Endothelial cell of umbilical vein (primary cell): ENCODE measurements around the gene CNRIP1. TPM values are rescaled to one million over a fixed set of nuclear protein-coding genes. Genes with fewer than 3 reads are reported as not detected.

Experiments
- BruUV-seq: library from RNA; stranded (reverse); fragments of 400-500 nt; replicated peaks from 2 replicates; lab custom pipeline; 2021; lab: Mats Ljungman, UMichigan
- CTCF ChIA-PET: fragments of 300-600, 350-600 bp; sonication (Branson Sonifier 250); formaldehyde crosslinking; loops from one replicate; lab custom pipeline; 2021; ENCODE audit warnings: antibody characterized with exemption, inconsistent platforms; lab: Charles Lee
- POLR2A ChIA-PET: fragments of 300-600, 350-600 bp; sonication (Branson Sonifier 250); formaldehyde crosslinking; loops from one replicate; lab custom pipeline; 2021; ENCODE audit warnings: antibody characterized with exemption, inconsistent platforms; lab: Charles Lee
- DNase-seq: peaks from one replicate; pipeline ENCODE4 v3.0.0-alpha.2; 2011; ENCODE audit warnings: low read depth, low spot score
- FAIRE-seq: peaks from 2 replicates; lab custom pipeline; 2011; peaks lifted over from hg19 to GRCh38; lab: Jason Lieb, UNC
- H2AFZ ChIP-seq: 2 replicates; pipeline ENCODE4 v1.6.0; 2012; ENCODE audit warnings: low read depth, low read length, control low read depth, inconsistent platforms
- H3K27ac ChIP-seq: 2 replicates; pipeline ENCODE4 v1.5.1; 2011; ENCODE audit warnings: low read depth, mild to moderate bottlenecking, control low read depth, low read length, moderate library complexity; ENCODE audit not compliant: insufficient read depth
- H3K27me3 ChIP-seq, 2 experiments: 2 replicates each; pipeline versions ENCODE4 v1.6.0 to v1.6.1; 2011; ENCODE audit warnings: low read length in 2 of 2, mixed read lengths in 1 of 2; ENCODE audit not compliant: control insufficient read depth in 2 of 2, insufficient read depth in 2 of 2
- H3K36me3 ChIP-seq, 2 experiments: 2 replicates in 1 of 2; 3 replicates in 1 of 2; pipeline ENCODE4 v1.5.1; 2011; ENCODE audit warnings: low read length in 2 of 2, mild to moderate bottlenecking in 1 of 2, moderate library complexity in 1 of 2; ENCODE audit not compliant: control insufficient read depth in 2 of 2, insufficient read depth in 2 of 2; ENCODE audit errors: extremely low read depth in 1 of 2
- H3K4me1 ChIP-seq: 3 replicates; pipeline ENCODE4 v1.5.1; 2011; ENCODE audit warnings: mild to moderate bottlenecking, low read length; ENCODE audit not compliant: control insufficient read depth, insufficient read depth; ENCODE audit errors: extremely low read depth
- H3K4me2 ChIP-seq: 2 replicates; pipeline ENCODE4 v1.6.1; 2011; ENCODE audit warnings: low read length, control low read depth, mixed read lengths; ENCODE audit not compliant: insufficient read depth
- H3K4me3 ChIP-seq, 3 experiments: fragments of 200-600 bp in 1 of 3; sonication (generic), shearing (Covaris generic) in 1 of 3; replicated peaks in 1 of 3; 2 replicates each; pipeline ENCODE4 v1.5.1; 2011 to 2016; ENCODE audit warnings: control low read depth in 3 of 3, low read length in 3 of 3, mild to moderate bottlenecking in 2 of 3, inconsistent platforms in 1 of 3, low read depth in 1 of 3, moderate library complexity in 1 of 3; ENCODE audit not compliant: insufficient read depth in 1 of 3
- H3K79me2 ChIP-seq: 2 replicates; pipeline ENCODE4 v1.6.0; 2012; ENCODE audit warnings: low read length, inconsistent platforms; ENCODE audit not compliant: control insufficient read depth, insufficient read depth
- H3K9ac ChIP-seq: replicated peaks from 2 replicates; pipeline ENCODE3; 2011; ENCODE audit warnings: low read length, control low read depth; ENCODE audit not compliant: insufficient read depth; ENCODE audit errors: extremely low read depth
- H3K9me1 ChIP-seq: replicated peaks from 3 replicates; pipeline ENCODE4 v1.6.0; 2011; ENCODE audit warnings: mild to moderate bottlenecking, low read length; ENCODE audit not compliant: control insufficient read depth, insufficient read depth; ENCODE audit errors: extremely low read depth
- H3K9me3 ChIP-seq: replicated peaks from 2 replicates; pipeline ENCODE4 v1.5.1; 2012; ENCODE audit warnings: low read length, inconsistent platforms; ENCODE audit not compliant: control insufficient read depth, insufficient read depth
- H4K20me1 ChIP-seq: replicated peaks from 2 replicates; pipeline ENCODE3; 2011; ENCODE audit warnings: mild to moderate bottlenecking, low read length; ENCODE audit not compliant: control insufficient read depth, insufficient read depth; ENCODE audit errors: extremely low read depth
- CTCF ChIP-seq, 2 donors: IDR thresholded peaks; 1 replicate in 1 of 2; 2 replicates in 1 of 2; pipeline ENCODE4 v1.5.1; 2011; ENCODE audit warnings: low read length in 2 of 2, mild to moderate bottlenecking in 2 of 2, moderate library complexity in 2 of 2, control low read depth in 1 of 2, inconsistent platforms in 1 of 2, low read depth in 1 of 2; ENCODE audit not compliant: insufficient read depth in 1 of 2; ENCODE audit errors: extremely low read depth in 1 of 2
- EZH2 ChIP-seq: IDR thresholded peaks from 2 replicates; pipeline ENCODE4 v1.6.1; 2012; ENCODE audit warnings: borderline replicate concordance, low read depth, mild to moderate bottlenecking, moderate library complexity, low read length, inconsistent platforms; ENCODE audit not compliant: severe bottlenecking
- FOS ChIP-seq: IDR thresholded peaks from 2 replicates; pipeline ENCODE4 v1.6.1; 2011; ENCODE audit warnings: mild to moderate bottlenecking, low read length, moderate library complexity, borderline replicate concordance; ENCODE audit not compliant: insufficient read depth
- GATA2 ChIP-seq: IDR thresholded peaks from 2 replicates; pipeline ENCODE4 v1.7.0; 2011; ENCODE audit warnings: low read depth, mild to moderate bottlenecking, moderate library complexity, mixed read lengths, low read length; ENCODE audit not compliant: insufficient read length, insufficient read depth
- JUN ChIP-seq: IDR thresholded peaks from 2 replicates; pipeline ENCODE4 v1.6.1; 2011; ENCODE audit warnings: borderline replicate concordance, low read depth; ENCODE audit not compliant: insufficient read length, insufficient read depth
- MYC ChIP-seq: IDR thresholded peaks from one replicate; pipeline ENCODE4 v1.6.1; 2011; ENCODE audit warnings: mild to moderate bottlenecking, low read depth, low read length
- POLR2A ChIP-seq: IDR thresholded peaks from 2 replicates; pipeline ENCODE4 v1.6.1; 2012; ENCODE audit warnings: low read depth, mild to moderate bottlenecking, control low read depth, low read length
- POLR2AphosphoS5 ChIP-seq: IDR thresholded peaks from 2 replicates; pipeline ENCODE4 v1.6.1; 2012; ENCODE audit warnings: low read depth, mild to moderate bottlenecking, control low read depth, low read length, moderate library complexity; ENCODE audit not compliant: insufficient read depth
- dilution Hi-C: fragments of 300-500 bp; cut with MboI; formaldehyde crosslinking; loops from one replicate; pipeline ENCODE4 v1.15.0; 2019; ENCODE audit warnings: low sequenced_read_pairs; ENCODE audit not compliant: extremely low pct_ligation_motif_present
- intact Hi-C: fragments of 100-400 bp; cut with micrococcal nuclease; formaldehyde crosslinking; loops from one replicate; pipeline ENCODE4 v1.10.0; 2022
- polyA plus RNA-seq, 4 experiments: library from polyadenylated mRNA; depleted of rRNA in 3 of 4; stranded (reverse) in 3 of 4; unstranded in 1 of 4; fragments of >200 nt; gene quantifications; 2 replicates each; pipeline versions ENCODE4 v1.2.1 to v1.2.3, GENCODE V29; 2011 to 2012; ENCODE audit warnings: missing spikeins in 1 of 4
- total RNA-seq: library from RNA; stranded (reverse); gene quantifications from 2 replicates; pipeline ENCODE4 v1.2.3, GENCODE V29; 2021
- TF ChIP-seq, protein P1 (sequence below): IDR thresholded peaks from 2 replicates; pipeline ENCODE4 v1.6.1; 2011; ENCODE audit not compliant: insufficient read depth, insufficient read length

Gene CNRIP1
- total and polyA plus RNA-seq, 2 donors (not counting 3 experiments of a cell fraction or from before 2014, with no cell fraction given), result 74.6 to 98.9 TPM

DNA sequence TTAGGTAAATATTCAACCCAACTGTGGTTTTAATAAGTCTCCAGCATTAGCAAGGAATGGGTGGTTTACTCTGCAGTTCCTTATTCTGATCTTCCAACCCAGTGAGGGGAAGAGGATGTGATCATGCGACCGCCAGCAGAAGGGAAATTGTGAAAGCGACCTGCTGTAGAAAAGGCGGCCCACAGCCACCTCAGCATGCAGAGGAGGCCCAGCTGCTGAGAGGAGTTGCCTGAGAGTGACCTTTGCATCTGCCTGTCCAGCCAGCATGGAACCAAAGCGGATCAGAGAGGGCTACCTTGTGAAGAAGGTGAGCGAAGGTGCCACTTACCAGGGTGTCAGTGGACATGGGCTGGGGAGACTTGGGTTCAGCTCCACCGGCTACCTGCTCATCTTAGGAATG is 45.3 kb upstream of the CNRIP1 start, which contains the start of gene PLEK:
Gene PLEK, plus strand, starts transcription at position 196 of the 400 bp plus-strand sequence. Its CDS starts 70 bp downstream, at position 266.
- intact Hi-C loops, result no loop called here
- POLR2A ChIA-PET, result no interaction called here

More for the DNA sequence above, 45.3 kb upstream of the CNRIP1 start, which contains the start of gene PLEK:
- H3K36me3 ChIP-seq, result no peaks in the 10 kb centered on the region
- H3K4me2 ChIP-seq, result no peak within 1 kb of the TSS
- no peak within 1 kb of the TSS for H3K4me3 ChIP-seq
- no peak for TF ChIP-seq POLR2A
- TF ChIP-seq JUN, result no peak
- no peak for TF ChIP-seq FOS
- TF ChIP-seq MYC, result no peak
- TF ChIP-seq CTCF (IDR thresholded peaks at IDR 0.05; ENCODE audit: extremely low read depth in 1 of 2, insufficient read depth in 1 of 2, low read depth in 1 of 2, low read length in 2 of 2), result no peak
- TF ChIP-seq EZH2, result no peak
- TF ChIP-seq, protein P1, sequence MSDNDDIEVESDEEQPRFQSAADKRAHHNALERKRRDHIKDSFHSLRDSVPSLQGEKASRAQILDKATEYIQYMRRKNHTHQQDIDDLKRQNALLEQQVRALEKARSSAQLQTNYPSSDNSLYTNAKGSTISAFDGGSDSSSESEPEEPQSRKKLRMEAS, result no peak
- no peak for TF ChIP-seq POLR2AphosphoS5
- no peak for TF ChIP-seq GATA2
- no peaks in the 10 kb centered on the region for H3K79me2 ChIP-seq
- FAIRE-seq (no peak), DNase-seq (no peak)
- no peaks in the 10 kb centered on the region for H3K4me1 ChIP-seq
- no peak within 1 kb of the TSS for H3K27ac ChIP-seq
- H3K27me3 ChIP-seq, result peaks cover 2 to 3% of the 10 kb centered on the region in 2 experiments
- no peak within 1 kb of the TSS for H2AFZ ChIP-seq
- BruUV-seq, result no TSS peak
- H3K9me3 ChIP-seq, result no peaks in the 10 kb centered on the region
- CTCF ChIA-PET, result no interaction called here
- no peaks in the 10 kb centered on the region for H3K9me1 ChIP-seq
- no peak within 1 kb of the TSS for H3K9ac ChIP-seq
- H4K20me1 ChIP-seq, result no peaks in the 10 kb centered on the region
- dilution Hi-C loops, result no loop called here
